Retina (tissue), 1 donor: ENCODE data around the gene SPATA2.
"Not testable (repeated sequence)": the region's sequence is repeated elsewhere in the genome, so short reads cannot be mapped to it uniquely, and the experiment has no call there.

Experiments used
- DNase-seq: peaks from one replicate; pipeline ENCODE4 v3.0.0-alpha.2; 2016

SPATA2 gene

DNA sequence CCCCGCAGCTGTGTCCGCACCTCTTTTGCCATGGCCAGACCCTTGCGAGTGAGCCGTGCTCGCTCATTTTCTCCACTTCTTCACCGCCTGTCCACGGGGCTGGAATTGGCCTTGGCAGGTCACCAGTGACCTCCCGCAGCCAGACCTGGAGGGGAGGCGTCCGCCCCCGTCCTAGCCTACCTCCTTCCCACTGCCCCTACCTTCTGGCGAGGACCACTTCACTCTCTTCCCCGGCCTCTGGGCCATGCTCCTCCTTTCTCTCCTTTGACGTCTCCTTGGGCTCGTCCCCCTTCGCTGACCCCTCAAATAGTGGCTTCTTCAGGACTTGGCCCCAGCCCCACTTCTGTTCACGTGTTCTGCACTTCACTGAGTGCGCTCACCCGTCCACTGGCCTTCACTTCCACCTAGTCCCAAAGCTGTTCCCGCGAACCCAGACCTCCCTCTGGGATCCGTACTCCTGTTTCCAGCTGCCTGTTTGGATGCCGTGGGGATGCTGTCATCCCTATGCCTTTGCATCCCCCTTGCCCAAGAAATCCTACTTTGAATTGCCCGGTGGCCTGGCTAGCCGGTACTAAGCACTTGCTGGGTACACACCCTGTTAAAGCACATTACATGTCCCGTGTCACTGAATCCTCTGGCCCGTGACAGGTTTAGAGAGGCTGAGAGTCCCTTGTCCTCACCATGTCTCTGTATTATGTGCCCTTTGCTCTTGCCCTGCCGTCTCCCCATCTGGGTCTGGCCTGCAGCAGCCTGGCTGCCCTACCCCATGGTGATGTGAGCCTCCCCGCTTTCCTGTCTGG, 33.0 kb downstream of the SPATA2 start:
- DNase-seq, result no peak

- no peak for DNase-seq
These were observed 34.4 kb downstream of the SPATA2 start for GRCh38 chr20:49880724-49881445.

DNA sequence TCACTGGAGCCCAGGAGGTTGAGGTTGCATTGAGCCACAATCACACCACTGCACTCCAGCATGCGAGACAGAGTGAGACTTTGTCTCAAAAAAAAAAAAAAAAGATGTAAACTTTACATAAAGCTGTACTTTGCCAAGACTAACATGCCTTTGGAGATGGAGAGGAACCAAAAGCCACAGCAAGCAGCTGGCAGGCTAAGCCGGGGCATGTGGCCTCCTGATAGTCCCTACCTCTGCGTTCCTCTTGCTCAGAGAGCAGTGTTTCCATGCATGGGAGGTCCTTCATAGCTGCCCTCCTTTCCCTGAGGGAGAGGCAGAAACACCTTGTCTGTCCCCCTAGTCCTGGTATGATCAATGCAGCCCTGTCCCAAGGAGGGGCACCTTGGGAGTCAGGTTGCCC, 35.2 kb downstream of the SPATA2 start:
- no peak for DNase-seq

GRCh38 chr20:49878977-49879376, 36.4 kb downstream of the SPATA2 start:
- no peak for DNase-seq

DNA sequence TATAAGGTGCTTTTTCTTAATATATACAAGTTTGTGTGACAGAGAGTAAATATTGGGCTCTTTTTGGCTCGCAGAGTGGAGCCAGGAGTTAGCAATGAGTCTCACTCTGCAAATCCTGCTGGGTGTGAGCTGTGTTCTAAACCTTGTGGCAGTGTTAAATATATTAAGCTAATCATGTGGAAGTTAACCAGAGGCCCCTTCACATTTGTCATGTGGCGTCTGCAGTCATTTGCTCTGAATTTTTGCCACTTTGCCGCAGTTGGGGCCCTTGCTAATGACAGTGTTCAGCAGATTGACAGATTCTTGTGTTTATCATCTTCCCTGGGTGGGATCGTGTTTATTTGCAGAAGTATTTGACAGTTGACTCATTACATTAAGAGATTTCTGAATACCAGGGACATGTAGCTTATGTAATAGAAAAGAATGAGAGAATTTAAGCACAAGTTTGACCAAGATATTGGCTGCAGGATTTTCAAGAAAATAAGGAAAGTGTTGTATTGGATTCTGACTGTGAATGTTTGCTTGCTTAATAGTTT, 37.9 kb downstream of the SPATA2 start:
- no peak for DNase-seq

- DNase-seq, result no peak
These were observed 40.6 kb downstream of the SPATA2 start for GRCh38 chr20:49874696-49875095.

DNA sequence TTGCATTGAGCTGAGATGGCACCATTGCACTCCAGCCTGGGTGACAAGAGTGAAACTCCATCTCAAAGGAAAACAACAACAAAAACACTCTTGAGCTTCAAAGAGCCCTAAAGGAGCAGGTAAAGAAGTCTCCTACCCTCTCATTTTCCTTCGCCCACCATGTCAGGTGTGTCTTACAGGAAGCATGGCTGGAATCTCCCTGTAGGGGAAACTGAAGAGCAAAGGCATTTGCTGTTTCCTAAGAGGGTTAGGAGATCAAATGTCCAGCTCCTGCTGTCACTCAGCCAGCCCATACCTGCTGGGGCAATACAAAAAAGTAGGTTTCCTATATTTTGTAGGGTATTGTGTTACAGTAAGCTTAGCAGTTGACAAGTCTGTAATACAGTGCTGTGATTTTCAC, 43.3 kb downstream of the SPATA2 start:
- no peak for DNase-seq

GRCh38 chr20:49871391-49871948, 43.9 kb downstream of the SPATA2 start:
- DNase-seq, result no peak

GRCh38 chr20:49870261-49870660, 45.1 kb downstream of the SPATA2 start:
- no peak for DNase-seq

DNA sequence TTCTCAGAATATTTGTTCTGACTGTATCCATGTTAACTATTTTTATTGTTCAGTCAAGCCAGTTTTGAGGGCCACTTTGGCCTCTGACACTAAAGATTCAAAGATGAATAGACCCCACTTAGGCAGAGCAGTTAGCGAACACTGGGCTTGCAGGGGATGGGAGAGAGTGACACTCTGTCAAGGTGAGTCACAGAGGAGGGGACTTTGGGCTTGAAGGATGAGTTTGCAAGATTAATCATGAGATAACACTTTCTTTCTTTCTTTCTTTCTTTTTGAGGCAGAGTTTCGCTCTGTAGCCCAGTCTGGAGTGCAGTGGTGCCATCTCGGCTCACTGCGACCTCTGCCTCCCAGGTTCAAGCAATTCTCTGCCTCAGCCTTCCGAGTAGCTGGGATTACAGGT, 46.4 kb downstream of the SPATA2 start:
- no peak for DNase-seq

DNA sequence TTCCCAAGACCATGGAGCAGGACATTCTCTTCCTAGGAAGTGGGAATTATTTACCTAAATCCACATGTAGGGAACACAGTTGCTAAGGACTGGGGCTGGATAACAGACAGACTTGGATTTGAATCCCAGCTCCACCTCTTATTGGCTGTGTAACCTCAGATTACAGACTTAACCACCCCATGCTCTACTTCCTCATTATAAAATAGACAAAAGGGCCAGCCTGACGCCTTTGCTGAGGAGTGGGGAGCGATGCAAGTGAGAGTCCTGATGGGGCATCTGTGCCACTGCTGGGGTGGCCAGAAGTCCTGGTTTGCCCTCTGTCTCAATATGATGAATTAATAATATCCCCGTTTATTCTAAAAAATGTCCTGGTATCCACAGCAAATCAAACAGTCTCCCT, 46.8 kb downstream of the SPATA2 start:
- DNase-seq, result no peak

- no peak for DNase-seq
These were observed 47.7 kb downstream of the SPATA2 start for GRCh38 chr20:49867453-49868215.

DNA sequence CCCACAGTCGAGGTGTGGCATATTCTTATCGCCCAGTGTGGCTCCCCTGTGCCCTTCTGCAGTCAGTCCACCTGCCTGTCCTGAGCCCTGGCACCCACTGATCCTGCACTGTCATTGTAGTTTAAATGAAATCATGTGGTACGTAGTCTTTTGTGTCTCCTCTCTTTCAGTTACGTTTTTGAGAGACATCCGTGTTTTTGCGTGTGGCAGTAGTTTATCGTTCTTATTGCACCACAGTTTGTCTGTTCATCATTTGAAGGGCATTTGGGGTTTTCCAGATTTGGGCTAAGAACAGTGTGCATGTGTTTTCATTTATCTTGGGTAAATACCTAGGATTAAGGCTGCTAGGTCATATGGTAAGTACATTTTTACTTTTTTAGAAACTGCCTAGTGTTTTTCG, 49.3 kb downstream of the SPATA2 start:
- no peak for DNase-seq

- no peak for DNase-seq
These were observed 49.8 kb downstream of the SPATA2 start for GRCh38 chr20:49865559-49865958.

- DNase-seq, result no peak
These were observed 51.7 kb downstream of the SPATA2 start for GRCh38 chr20:49863666-49864065.

- no peak for DNase-seq
These were observed 52.6 kb downstream of the SPATA2 start for GRCh38 chr20:49862607-49863200.

- not testable (repeated sequence) for DNase-seq
These were observed 54.1 kb downstream of the SPATA2 start for GRCh38 chr20:49861232-49861631.

DNA sequence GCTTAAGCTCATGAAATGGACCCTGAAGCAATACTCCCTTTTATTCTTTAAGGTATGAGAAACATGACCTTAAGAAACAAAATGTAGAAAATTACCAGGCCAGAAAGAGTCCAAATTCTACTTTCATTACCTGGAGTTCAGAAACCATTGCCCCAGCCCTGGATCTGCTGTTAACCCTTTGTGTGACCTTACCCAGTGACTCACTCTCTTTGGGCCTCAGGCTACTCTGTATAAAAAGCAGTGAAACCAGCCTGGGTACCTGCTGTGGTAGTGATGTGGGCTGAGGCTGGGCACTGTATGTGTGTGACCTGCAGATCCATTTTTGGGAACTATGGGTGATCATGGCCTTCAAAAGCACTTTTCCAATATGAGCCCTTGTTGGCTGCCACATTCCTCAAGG, 55.5 kb downstream of the SPATA2 start:
- DNase-seq, result no peak

DNA sequence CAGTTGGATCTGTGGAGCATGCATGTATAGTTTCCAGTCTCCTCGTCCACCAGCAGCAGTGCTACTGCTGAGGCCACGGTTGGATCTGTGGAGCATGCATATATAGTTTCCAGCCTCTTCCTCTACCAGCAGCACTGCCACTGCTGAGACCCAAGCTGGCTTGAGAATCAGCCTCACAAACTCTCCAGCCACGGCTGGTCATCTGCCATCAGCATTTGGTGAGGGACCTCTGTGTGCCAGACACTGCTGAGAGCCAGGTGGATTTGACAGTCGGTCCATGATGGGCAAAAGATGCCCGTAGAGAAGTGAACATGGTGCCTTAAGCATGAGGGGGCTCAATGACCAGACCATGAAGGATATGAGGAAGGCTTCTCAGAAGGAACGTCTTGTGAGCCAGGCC, 56.3 kb downstream of the SPATA2 start:
- no peak for DNase-seq

DNA sequence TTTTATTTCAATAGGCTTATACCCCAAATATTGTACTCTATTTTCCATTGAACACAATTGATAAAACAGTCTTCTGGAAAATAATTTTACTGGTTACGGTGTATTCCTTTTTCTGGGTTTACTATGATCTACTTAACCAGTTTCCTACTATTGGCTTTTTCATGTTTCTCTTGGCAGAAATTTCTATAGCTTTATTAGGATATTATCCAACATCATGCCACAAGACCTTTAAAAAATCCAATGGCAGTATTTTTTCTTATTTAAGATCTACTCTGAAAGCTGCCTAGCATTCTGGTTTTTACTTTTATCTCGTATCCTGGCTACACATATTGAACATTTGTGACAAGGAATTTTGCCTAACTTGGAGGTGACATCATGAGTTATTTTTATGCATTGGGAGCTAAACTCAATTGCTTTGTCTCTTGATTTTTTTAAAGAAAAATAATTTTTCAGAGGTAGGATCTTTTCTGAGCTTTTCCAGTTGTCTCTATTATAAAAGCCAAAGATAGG, 57.2 kb downstream of the SPATA2 start:
- no peak for DNase-seq

- DNase-seq, result no peak
These were observed 58.4 kb downstream of the SPATA2 start for GRCh38 chr20:49856904-49857303.

- DNase-seq, result no peak
These were observed 61.0 kb downstream of the SPATA2 start for GRCh38 chr20:49854190-49854875.
